A375 (cell line): ENCODE measurements around the gene METTL22. TPM values are rescaled to one million over a fixed set of nuclear protein-coding genes. Genes with fewer than 3 reads are reported as not detected.

Source experiments
- small RNA-seq: library from RNA; depleted of rRNA; stranded (forward); fragments of <200 nt; gene quantifications from one replicate; pipeline ENCODE3, GENCODE V24; 2014
- total RNA-seq: library from RNA; depleted of rRNA; stranded (reverse); fragments of >200 nt; shearing (Covaris generic); gene quantifications from 2 replicates; pipeline ENCODE4 v1.2.3, GENCODE V29; 2014; rRNA removed

Gene METTL22
- total RNA-seq: 15.6 and 20.9 TPM in 2 replicates

GRCh38 chr16:8621572-8622314, at the start of gene METTL22:
TSS of gene METTL22 (plus strand) at chr16:8621698. CDS start at chr16:8625666, 3,968 bp downstream.

DNA sequence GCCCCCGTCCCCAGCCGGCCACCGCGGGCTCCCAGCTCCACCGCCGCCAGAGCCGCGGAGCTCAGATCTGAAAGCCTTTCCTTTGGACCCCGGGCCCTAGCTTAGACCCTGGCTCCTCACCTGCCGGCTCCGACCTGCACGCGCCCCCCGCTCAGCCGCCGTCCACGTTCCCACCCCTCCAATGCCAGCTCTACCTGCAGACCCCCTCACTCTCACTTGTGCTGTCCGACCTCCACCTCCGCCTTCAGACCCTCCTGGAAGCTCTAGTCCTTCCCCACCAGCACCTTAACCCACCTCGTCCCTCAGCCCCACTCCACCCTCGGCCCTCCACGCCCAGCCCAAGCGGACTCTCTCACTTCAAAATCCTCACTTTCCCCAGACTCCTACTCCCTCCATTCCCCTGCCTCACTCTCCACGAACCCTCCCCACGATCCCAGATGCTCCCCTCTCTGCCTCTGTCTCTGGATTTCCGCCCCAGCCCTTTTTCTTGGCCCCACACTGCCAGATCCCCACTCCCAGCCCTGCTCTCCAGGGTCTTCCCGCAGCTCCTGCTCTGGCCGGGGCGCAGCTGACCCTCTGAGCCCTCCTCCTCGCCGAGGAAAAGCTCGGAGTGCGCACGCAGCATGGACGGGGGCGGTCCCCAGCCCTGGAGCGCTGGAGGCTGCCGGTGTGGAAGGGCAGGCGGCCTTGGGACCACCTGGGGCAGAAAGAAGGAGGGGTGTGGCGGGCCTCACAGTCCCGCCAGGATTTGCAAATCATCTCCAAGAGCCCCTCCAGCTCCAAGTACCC, 31.4 kb upstream of the METTL22 start, which contains the start of gene TMEM114:
Gene TMEM114 (minus strand): TSS at position 612 of the 789 bp plus-strand sequence. CDS start 673 bp downstream, outside the sequence.

GRCh38 chr16:8674413-8675022, 53.0 kb downstream of the METTL22 start, which contains the start of gene ABAT:
TSS of gene ABAT (plus strand) at chr16:8674617. CDS start at chr16:8735740, 61,123 bp downstream.

Small RNA genes lying within 50 kb of the gene (small RNA-seq; reads per million reads assigned to genes)
- not detected for gene RN7SL743P

Other genes starting within 250 kb of the METTL22 start
- not detected in 2 replicates for gene TMEM114, start 31.2 kb upstream of the METTL22 start, total RNA-seq
- gene ABAT, start 52.9 kb downstream of the METTL22 start, total RNA-seq: 1.2 and 1.5 TPM in 2 replicates
- 6.1 and 10.9 TPM in 2 replicates for gene TMEM186, start 175.9 kb downstream of the METTL22 start, total RNA-seq
- 54.5 and 69.5 TPM in 2 replicates for gene PMM2, start 176.1 kb downstream of the METTL22 start, total RNA-seq
- gene CARHSP1, start 247.3 kb downstream of the METTL22 start, total RNA-seq: 159 and 207 TPM in 2 replicates